Esophagus muscularis mucosa (tissue), 3 donors: ENCODE data around the gene SIGLEC10.

ENCODE experiments used
- POLR2A ChIP-seq: fragments of 450-650 bp; IDR thresholded peaks from one replicate; pipeline ENCODE4 v1.6.1; 2017; ENCODE audit warnings: antibody characterized with exemption, moderate library complexity, mild to moderate bottlenecking, low read depth
- TF ChIP-seq, protein P1 (sequence below), 3 experiments: fragments of 200-600 bp in 2 of 3; fragments of 450-650 bp in 1 of 3; sonication (generic) in 2 of 3; IDR thresholded peaks; one replicate each; pipeline ENCODE4 v1.5.1; 2017 to 2019; ENCODE audit warnings: antibody characterized with exemption in 3 of 3, mild to moderate bottlenecking in 2 of 3, moderate library complexity in 1 of 3

DNA sequence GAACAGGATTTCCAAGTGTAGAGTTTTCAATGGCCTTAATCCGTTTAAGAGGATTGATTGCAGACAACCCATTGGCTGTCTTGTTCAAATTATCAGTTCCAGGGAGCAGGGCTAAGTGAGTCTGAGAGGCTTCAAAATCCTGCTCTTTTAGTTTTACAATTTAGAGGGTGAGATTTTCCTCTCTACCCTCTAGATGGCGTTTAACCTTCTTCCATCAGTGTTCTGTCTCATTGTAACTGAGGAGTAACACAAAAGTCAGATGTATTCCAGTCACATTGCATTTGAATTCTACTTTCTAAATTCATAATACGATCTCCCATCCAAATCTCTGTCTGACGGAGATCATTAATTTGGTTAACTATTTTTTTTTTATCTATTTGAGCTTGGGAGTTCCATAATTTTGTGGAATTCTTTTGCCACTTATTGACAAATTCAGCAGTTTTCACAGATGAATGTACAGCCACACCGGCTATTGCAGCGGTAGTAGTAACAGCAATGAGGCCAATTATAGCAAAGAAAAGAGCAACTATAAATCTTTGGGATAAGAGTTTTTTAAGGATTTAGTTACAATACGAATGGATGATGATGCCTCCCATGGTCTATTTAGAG, 19.2 kb downstream of the SIGLEC10 start:
- TF ChIP-seq POLR2A = no peak
- TF ChIP-seq, protein P1, sequence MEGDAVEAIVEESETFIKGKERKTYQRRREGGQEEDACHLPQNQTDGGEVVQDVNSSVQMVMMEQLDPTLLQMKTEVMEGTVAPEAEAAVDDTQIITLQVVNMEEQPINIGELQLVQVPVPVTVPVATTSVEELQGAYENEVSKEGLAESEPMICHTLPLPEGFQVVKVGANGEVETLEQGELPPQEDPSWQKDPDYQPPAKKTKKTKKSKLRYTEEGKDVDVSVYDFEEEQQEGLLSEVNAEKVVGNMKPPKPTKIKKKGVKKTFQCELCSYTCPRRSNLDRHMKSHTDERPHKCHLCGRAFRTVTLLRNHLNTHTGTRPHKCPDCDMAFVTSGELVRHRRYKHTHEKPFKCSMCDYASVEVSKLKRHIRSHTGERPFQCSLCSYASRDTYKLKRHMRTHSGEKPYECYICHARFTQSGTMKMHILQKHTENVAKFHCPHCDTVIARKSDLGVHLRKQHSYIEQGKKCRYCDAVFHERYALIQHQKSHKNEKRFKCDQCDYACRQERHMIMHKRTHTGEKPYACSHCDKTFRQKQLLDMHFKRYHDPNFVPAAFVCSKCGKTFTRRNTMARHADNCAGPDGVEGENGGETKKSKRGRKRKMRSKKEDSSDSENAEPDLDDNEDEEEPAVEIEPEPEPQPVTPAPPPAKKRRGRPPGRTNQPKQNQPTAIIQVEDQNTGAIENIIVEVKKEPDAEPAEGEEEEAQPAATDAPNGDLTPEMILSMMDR (IDR thresholded peaks at IDR 0.05) = peak; percentile 37 to 58 (median 41)
